Activated T-cell treated with anti-CD3 and anti-CD28 coated beads, Interleukin-2, amount 50 U/mL, for 72 hours (primary cell): ENCODE results near the gene KRTAP19-6. TPM values are rescaled to one million over a fixed set of nuclear protein-coding genes. Genes with fewer than 3 reads are reported as not detected.

Experiments
- ATAC-seq, 2 donors: fragments of 150-1000 bp; cut with Tn5 transposase; replicated peaks in 1 of 2; 2 replicates each; pipeline ENCODE4 v1.10.0; 2021; ENCODE audit warnings: moderate library complexity in 2 of 2, mild to moderate bottlenecking in 1 of 2
- DNase-seq, 2 donors: peaks; one replicate each; pipeline ENCODE4 v3.0.0; 2021 to 2022; ENCODE audit warnings: mixed read lengths in 1 of 2
- H3K27ac Mint-ChIP-seq: one replicate; pipeline ENCODE4 v1.8.0; 2022; ENCODE audit warnings: mild to moderate bottlenecking, moderate library complexity, mixed read lengths
- H3K27me3 Mint-ChIP-seq: one replicate; pipeline ENCODE4 v1.8.0; 2022; ENCODE audit warnings: low read depth, mixed read lengths
- H3K36me3 Mint-ChIP-seq, 2 donors: one replicate each; pipeline ENCODE4 v1.8.0; 2022; ENCODE audit warnings: mixed read lengths in 2 of 2, mild to moderate bottlenecking in 1 of 2; ENCODE audit not compliant: insufficient read depth in 2 of 2
- H3K4me1 Mint-ChIP-seq: one replicate; pipeline ENCODE4 v1.8.0; 2022; ENCODE audit warnings: low read depth, mixed read lengths
- H3K4me3 Mint-ChIP-seq, 2 donors: one replicate each; pipeline ENCODE4 v1.8.0; 2022; ENCODE audit warnings: mild to moderate bottlenecking in 2 of 2, mixed read lengths in 2 of 2, moderate library complexity in 2 of 2
- H3K9me3 Mint-ChIP-seq, 2 donors: one replicate each; pipeline ENCODE4 v1.8.0; 2022; ENCODE audit warnings: mixed read lengths in 2 of 2
- total RNA-seq, 2 donors: library from RNA; stranded (reverse); gene quantifications; one replicate each; pipeline ENCODE4 v1.2.3, GENCODE V29; 2022

The KRTAP19-6 gene, protein sequence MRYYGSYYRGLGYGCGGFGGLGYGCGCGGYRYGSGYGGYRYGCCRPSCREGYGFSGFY
- total RNA-seq, result not detected

GRCh38 chr21:30541764-30542163, at the start of gene KRTAP19-6:
KRTAP19-6 (minus strand) TSS chr21:30541864; CDS start chr21:30541833, 31 bp downstream.
- Mint-ChIP-seq H3K9me3 (peaks cover 2 to 6% of the 10 kb centered on the region in 2 donors), H3K4me1 (no peaks in the 10 kb centered on the region), H3K27ac (no peak within 1 kb of the TSS), H3K27me3 (no peaks in the 10 kb centered on the region), H3K4me3 (no peak within 1 kb of the TSS), H3K36me3 (peaks cover 0 to 1% of the 10 kb centered on the region in 2 donors)
- ATAC-seq, result no peak
- no peak for DNase-seq

DNA sequence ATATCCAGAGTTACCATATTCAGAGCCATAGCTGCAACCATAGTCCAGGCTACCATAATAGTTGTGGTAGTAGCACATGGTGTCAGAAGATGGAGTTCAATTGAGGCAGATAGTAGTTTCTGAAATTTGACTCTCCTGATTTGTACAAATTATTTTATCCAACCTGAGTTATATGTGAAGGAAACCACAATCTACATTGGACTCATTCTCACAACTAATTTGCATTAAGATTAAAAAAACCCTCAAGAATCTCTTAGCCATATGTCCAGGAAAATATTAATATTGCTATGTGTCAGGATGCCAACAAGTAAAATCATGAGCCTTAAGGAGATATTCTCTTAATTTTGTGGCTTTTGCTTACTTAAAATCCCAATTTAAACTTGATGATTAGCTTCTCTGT, 48.6 kb upstream of the KRTAP19-6 start, which contains the start of gene KRTAP22-2:
TSS of gene KRTAP22-2 (minus strand) at position 101 of the 400 bp plus-strand sequence.
- ATAC-seq, result no peak
- Mint-ChIP-seq H3K4me1 (no peaks in the 10 kb centered on the region), H3K27ac (no peak within 1 kb of the TSS), H3K36me3 (no peaks in the 10 kb centered on the region), H3K27me3 (no peaks in the 10 kb centered on the region), H3K4me3 (no peak within 1 kb of the TSS), H3K9me3 (no peaks in the 10 kb centered on the region)
- no peak for DNase-seq

DNA sequence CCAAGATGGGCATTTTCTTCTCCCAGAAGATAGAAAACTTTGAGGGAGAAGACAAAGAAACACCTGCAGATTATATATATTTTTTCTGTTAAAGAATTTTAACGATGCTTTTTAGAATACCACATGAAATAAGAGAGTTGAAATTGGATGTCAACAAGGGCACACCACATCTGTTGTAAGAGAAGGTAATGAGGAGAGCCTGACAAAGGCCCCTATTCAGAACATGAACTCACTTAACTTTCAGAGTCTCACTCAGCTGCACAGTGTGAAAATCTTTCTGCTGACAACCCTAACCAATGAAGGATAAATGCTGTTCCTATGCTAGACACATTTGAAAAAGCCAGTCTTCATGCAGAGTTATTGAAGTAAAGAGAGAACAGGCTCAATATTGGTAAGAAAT, 41.2 kb upstream of the KRTAP19-6 start:
- Mint-ChIP-seq H3K36me3 (no peaks in the 10 kb centered on the region), H3K27ac (no peak overlapping the region), H3K27me3 (no peaks in the 10 kb centered on the region), H3K4me3 (no peak overlapping the region), H3K4me1 (no peaks in the 10 kb centered on the region), H3K9me3 (no peaks in the 10 kb centered on the region)
- no peak for DNase-seq
- ATAC-seq, result no peak

- Mint-ChIP-seq H3K27ac (no peak overlapping the region), H3K4me3 (no peak overlapping the region), H3K9me3 (peaks cover 0 to 3% of the 10 kb centered on the region in 2 donors), H3K4me1 (no peaks in the 10 kb centered on the region), H3K36me3 (no peaks in the 10 kb centered on the region), H3K27me3 (no peaks in the 10 kb centered on the region)
- ATAC-seq (no peak), DNase-seq (no peak)
Observed at GRCh38 chr21:30580132-30580531, 38.5 kb upstream of the KRTAP19-6 start.

GRCh38 chr21:30579346-30579745, 37.7 kb upstream of the KRTAP19-6 start:
- Mint-ChIP-seq H3K27ac (no peak overlapping the region), H3K4me3 (no peak overlapping the region), H3K36me3 (no peaks in the 10 kb centered on the region), H3K27me3 (no peaks in the 10 kb centered on the region), H3K4me1 (no peaks in the 10 kb centered on the region), H3K9me3 (peaks cover 0 to 3% of the 10 kb centered on the region in 2 donors)
- DNase-seq, result no peak
- no peak for ATAC-seq

- no peak for DNase-seq
- no peaks in the 10 kb centered on the region for H3K36me3 Mint-ChIP-seq
- H3K4me3 Mint-ChIP-seq, result no peak overlapping the region
- H3K9me3 Mint-ChIP-seq, result peaks cover 0 to 3% of the 10 kb centered on the region in 2 donors
- H3K27me3 Mint-ChIP-seq, result no peaks in the 10 kb centered on the region
- H3K27ac Mint-ChIP-seq, result no peak overlapping the region
- no peaks in the 10 kb centered on the region for H3K4me1 Mint-ChIP-seq
- no peak for ATAC-seq
Observed at GRCh38 chr21:30577766-30578165, 36.1 kb upstream of the KRTAP19-6 start.

- Mint-ChIP-seq H3K9me3 (peaks cover 0 to 2% of the 10 kb centered on the region in 2 donors), H3K4me3 (no peak overlapping the region), H3K4me1 (no peaks in the 10 kb centered on the region), H3K27ac (no peak overlapping the region), H3K27me3 (no peaks in the 10 kb centered on the region), H3K36me3 (no peaks in the 10 kb centered on the region)
- no peak for ATAC-seq
- DNase-seq, result no peak
Observed at GRCh38 chr21:30567617-30568016, 26.0 kb upstream of the KRTAP19-6 start.

DNA sequence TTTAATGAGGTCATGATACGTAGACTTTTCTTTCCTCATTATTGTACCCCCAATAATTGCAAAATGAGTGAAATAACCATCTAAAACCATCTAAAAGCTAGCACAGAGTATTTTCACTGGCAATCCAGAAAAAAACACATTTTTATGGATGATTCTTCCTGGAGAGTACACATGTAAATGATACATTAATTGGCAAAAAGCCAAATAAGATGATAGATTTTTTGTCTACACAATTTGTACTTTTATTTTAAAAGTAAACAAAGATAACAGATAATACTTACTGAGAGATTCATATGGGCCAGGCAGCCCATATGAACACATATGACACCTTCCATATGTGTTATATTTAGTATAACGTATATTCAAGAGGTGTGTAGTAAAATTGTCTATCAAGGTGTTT, 22.0 kb upstream of the KRTAP19-6 start:
- Mint-ChIP-seq H3K4me3 (no peak overlapping the region), H3K36me3 (no peaks in the 10 kb centered on the region), H3K9me3 (no peaks in the 10 kb centered on the region), H3K4me1 (no peaks in the 10 kb centered on the region), H3K27ac (no peak overlapping the region), H3K27me3 (no peaks in the 10 kb centered on the region)
- ATAC-seq, result no peak
- DNase-seq, result no peak

DNA sequence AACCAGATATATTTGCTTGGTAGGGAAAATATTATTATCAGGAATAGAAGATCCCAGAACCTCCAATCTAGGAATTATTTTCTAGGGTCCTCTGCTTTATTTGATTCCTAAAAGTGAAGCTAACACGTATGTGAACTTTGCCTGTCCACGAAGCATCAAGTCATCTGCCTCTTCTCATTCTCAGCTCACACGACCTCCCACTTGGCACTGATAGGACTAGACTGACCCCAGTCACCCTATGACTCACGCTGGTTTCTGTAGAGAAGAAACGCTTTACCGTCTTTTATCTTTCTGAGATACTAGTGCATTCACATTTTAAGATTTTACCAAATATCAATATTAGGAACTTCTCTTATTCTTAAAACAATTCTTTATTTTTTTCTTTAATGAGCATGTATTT, 21.4 kb upstream of the KRTAP19-6 start:
- no peak overlapping the region for H3K4me3 Mint-ChIP-seq
- H3K27ac Mint-ChIP-seq, result no peak overlapping the region
- no peak for ATAC-seq

DNA sequence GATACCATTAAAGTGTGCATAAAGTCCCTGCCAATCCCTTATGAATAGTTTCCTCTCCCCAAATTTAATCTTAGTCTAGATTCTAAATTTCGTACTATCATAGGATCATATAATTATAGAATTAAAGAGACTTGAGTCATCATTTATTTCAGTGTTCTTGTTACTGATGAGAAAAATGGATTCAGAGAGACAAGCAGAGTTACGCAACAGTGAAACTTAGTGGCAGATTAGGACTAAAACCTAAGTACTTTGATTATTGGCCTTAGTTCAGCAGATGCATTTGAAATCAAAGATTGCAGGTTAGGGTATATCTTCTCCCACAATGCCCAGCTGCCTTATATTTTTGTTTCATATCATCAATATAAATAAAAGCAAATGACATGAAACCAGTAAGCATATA, 20.3 kb upstream of the KRTAP19-6 start:
- Mint-ChIP-seq H3K36me3 (no peaks in the 10 kb centered on the region), H3K9me3 (no peaks in the 10 kb centered on the region), H3K4me1 (no peaks in the 10 kb centered on the region), H3K27ac (no peak overlapping the region), H3K4me3 (no peak overlapping the region), H3K27me3 (no peaks in the 10 kb centered on the region)
- no peak for ATAC-seq
- DNase-seq, result no peak

More for the DNA sequence above, 21.4 kb upstream of the KRTAP19-6 start:
- no peaks in the 10 kb centered on the region for H3K27me3 Mint-ChIP-seq
- DNase-seq, result no peak
- H3K9me3 Mint-ChIP-seq, result no peaks in the 10 kb centered on the region
- no peaks in the 10 kb centered on the region for H3K36me3 Mint-ChIP-seq
- H3K4me1 Mint-ChIP-seq, result no peaks in the 10 kb centered on the region

GRCh38 chr21:30561264-30561895, 19.7 kb upstream of the KRTAP19-6 start, which contains the start of gene KRTAP19-7:
KRTAP19-7 (minus strand) TSS chr21:30561314; CDS start chr21:30561289, 25 bp downstream.
- ATAC-seq (no peak), DNase-seq (no peak)
- no peak within 1 kb of the TSS for H3K27ac Mint-ChIP-seq
- no peaks in the 10 kb centered on the region for H3K4me1 Mint-ChIP-seq
- H3K9me3 Mint-ChIP-seq, result no peaks in the 10 kb centered on the region
- no peaks in the 10 kb centered on the region for H3K27me3 Mint-ChIP-seq
- H3K4me3 Mint-ChIP-seq, result no peak within 1 kb of the TSS
- no peaks in the 10 kb centered on the region for H3K36me3 Mint-ChIP-seq

GRCh38 chr21:30555095-30555494, 13.4 kb upstream of the KRTAP19-6 start:
- Mint-ChIP-seq H3K27me3 (no peaks in the 10 kb centered on the region), H3K4me3 (no peak overlapping the region), H3K4me1 (no peaks in the 10 kb centered on the region), H3K36me3 (no peaks in the 10 kb centered on the region), H3K27ac (no peak overlapping the region), H3K9me3 (peaks cover 4 to 6% of the 10 kb centered on the region in 2 donors)
- no peak for ATAC-seq
- DNase-seq, result no peak

- ATAC-seq (no peak), DNase-seq (no peak)
- Mint-ChIP-seq H3K27ac (no peak overlapping the region), H3K27me3 (peaks cover 5% of the 10 kb centered on the region), H3K4me3 (no peak overlapping the region), H3K4me1 (no peaks in the 10 kb centered on the region), H3K9me3 (peaks cover 4 to 8% of the 10 kb centered on the region in 2 donors), H3K36me3 (no peaks in the 10 kb centered on the region)
Observed at GRCh38 chr21:30552782-30553181, 11.1 kb upstream of the KRTAP19-6 start.

GRCh38 chr21:30518876-30519275, 22.8 kb downstream of the KRTAP19-6 start:
- H3K27ac Mint-ChIP-seq, result no peak overlapping the region
- H3K4me3 Mint-ChIP-seq, result no peak overlapping the region
- no peaks in the 10 kb centered on the region for H3K27me3 Mint-ChIP-seq
- no peaks in the 10 kb centered on the region for H3K36me3 Mint-ChIP-seq
- H3K9me3 Mint-ChIP-seq, result peaks cover 0 to 5% of the 10 kb centered on the region in 2 donors
- no peaks in the 10 kb centered on the region for H3K4me1 Mint-ChIP-seq
- no peak for DNase-seq
- no peak for ATAC-seq
